Astrocyte of the hippocampus (primary cell): ENCODE results near the gene CREBZF.
"Not testable (repeated sequence)": the region's sequence is repeated elsewhere in the genome, so short reads cannot be mapped to it uniquely, and the experiment has no call there.

Experiments
- DNase-seq: peaks from one replicate; pipeline ENCODE4 v3.0.0; 2011; ENCODE audit warnings: low read depth, low spot score

CREBZF gene

GRCh38 chr11:85670949-85671663, 6.2 kb upstream of the CREBZF start:
- DNase-seq: not testable (repeated sequence)

- DNase-seq: no peak
Measured at GRCh38 chr11:85668157-85668556, 3.2 kb upstream of the CREBZF start.

- DNase-seq: no peak
Measured at GRCh38 chr11:85666687-85667086, 1.8 kb upstream of the CREBZF start.

GRCh38 chr11:85665733-85666132, 804 bp upstream of the CREBZF start:
- DNase-seq: peak; percentile 58

GRCh38 chr11:85663753-85664614, 945 bp downstream of the CREBZF start:
- peak; percentile 81 for DNase-seq

- peak; percentile 20 for DNase-seq
Measured at GRCh38 chr11:85663080-85663752, 1.7 kb downstream of the CREBZF start.

GRCh38 chr11:85661972-85662664, 2.8 kb downstream of the CREBZF start:
- no peak for DNase-seq

- no peak for DNase-seq
Measured at GRCh38 chr11:85658180-85658579, 6.7 kb downstream of the CREBZF start.

- no peak for DNase-seq
Measured at GRCh38 chr11:85656777-85657176, 8.2 kb downstream of the CREBZF start.

- DNase-seq: not testable (repeated sequence)
Measured at GRCh38 chr11:85654343-85654742, 10.6 kb downstream of the CREBZF start.

- DNase-seq: no peak
Measured at GRCh38 chr11:85652786-85653447, 12.0 kb downstream of the CREBZF start.

GRCh38 chr11:85651118-85651517, 13.8 kb downstream of the CREBZF start:
- no peak for DNase-seq

GRCh38 chr11:85647604-85648299, 17.2 kb downstream of the CREBZF start, which contains the start of gene TMEM126A:
Gene TMEM126A, plus strand, starts transcription at chr11:85647967. Its CDS starts 2,289 bp downstream, at chr11:85650256.
- DNase-seq: peak; percentile 94

GRCh38 chr11:85647078-85647477, 17.9 kb downstream of the CREBZF start:
- no peak for DNase-seq

GRCh38 chr11:85643191-85643614, 21.7 kb downstream of the CREBZF start:
- DNase-seq: peak; percentile 62

GRCh38 chr11:85634747-85635146, 30.2 kb downstream of the CREBZF start:
- no peak for DNase-seq

- DNase-seq: no peak
Measured at GRCh38 chr11:85628771-85629341, 36.1 kb downstream of the CREBZF start.

GRCh38 chr11:85627998-85628770, 36.7 kb downstream of the CREBZF start, which contains the start of gene TMEM126B:
Gene TMEM126B, plus strand, starts transcription at chr11:85628593. Its CDS starts 15 bp downstream, at chr11:85628608.
- DNase-seq: peak; percentile 99
